ENCODE measurements around the gene RAET1G.

- no peak for TF ChIP-seq YY1 (IDR thresholded peaks at IDR 0.05; ENCODE audit: insufficient read depth, insufficient read length)
- no peak for TF ChIP-seq ZNF274 (IDR thresholded peaks at IDR 0.05; ENCODE audit: low read depth, low read length)
- TF ChIP-seq SUZ12 (IDR thresholded peaks at IDR 0.05; ENCODE audit: extremely low read depth, insufficient read depth, insufficient read length) = no peak
Observed at GRCh38 chr6:149942461-149942829, 19.5 kb upstream of the RAET1G start.
